Myocyte (in vitro differentiated cells): ENCODE measurements around the gene IL17RA. TPM values are rescaled to one million over a fixed set of nuclear protein-coding genes. Genes with fewer than 3 reads are reported as not detected.
"Not testable (repeated sequence)": the region's sequence is repeated elsewhere in the genome, so short reads cannot be mapped to it uniquely, and the experiment has no call there.

Experiments
- DNase-seq: peaks from one replicate; pipeline ENCODE4 v3.0.0-alpha.2; 2012; ENCODE audit warnings: low read depth
- total RNA-seq: library from RNA; depleted of rRNA; stranded (reverse); fragments of >200 nt; gene quantifications from 2 replicates; pipeline ENCODE4 v1.2.3, GENCODE V29; 2014

Gene IL17RA
- total RNA-seq, 1 donor from 2014 or later, result 5.9 TPM

DNA sequence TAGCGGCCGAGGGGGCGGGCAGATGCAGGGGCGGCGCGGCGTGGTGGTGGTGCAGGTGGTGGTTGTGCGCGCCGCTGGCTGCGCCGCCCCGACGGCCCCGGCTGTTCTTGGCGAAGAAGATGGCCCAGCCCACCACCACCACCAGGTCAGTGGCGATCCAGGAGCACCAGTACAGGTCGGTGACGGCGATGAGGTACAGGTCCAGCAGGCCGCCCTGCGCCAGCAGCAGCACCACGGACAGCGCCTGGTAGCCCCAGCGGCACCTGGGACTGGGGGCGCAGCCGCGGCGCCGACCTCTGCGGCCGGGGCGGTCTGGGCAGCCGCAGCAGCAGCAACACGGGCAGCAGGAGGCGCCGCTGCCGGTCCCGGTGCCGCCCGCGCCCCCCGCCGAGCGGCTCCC, 35.5 kb downstream of the IL17RA start:
- peak; percentile 61 for DNase-seq

DNA sequence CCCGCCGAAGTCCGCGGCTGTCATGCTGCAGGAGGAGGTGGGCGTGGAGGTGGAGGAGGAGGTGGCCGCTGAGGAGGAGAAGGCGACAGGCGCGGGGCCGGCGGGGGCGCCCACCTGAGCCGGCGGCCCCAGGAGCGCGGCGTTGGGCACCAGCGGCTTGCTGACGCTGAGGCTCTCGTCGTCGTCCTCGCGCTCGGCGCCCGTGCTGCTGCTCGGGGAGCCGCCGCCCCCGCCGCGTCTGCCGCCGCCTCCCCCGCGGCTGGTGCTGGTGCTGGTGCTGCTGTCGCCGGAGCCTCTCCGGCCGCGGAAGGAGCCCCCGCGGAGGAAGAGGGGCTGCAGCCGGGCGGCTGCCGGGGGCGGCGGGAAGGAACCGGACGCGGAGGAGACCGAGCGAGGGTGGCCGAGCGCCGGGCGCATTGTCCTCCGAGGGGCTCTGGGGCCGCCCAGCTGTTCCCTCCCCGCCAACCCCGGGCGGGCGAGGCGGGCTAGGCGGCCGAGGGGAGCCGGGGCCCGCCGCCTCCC, 36.0 kb downstream of the IL17RA start:
- no peak for DNase-seq

DNA sequence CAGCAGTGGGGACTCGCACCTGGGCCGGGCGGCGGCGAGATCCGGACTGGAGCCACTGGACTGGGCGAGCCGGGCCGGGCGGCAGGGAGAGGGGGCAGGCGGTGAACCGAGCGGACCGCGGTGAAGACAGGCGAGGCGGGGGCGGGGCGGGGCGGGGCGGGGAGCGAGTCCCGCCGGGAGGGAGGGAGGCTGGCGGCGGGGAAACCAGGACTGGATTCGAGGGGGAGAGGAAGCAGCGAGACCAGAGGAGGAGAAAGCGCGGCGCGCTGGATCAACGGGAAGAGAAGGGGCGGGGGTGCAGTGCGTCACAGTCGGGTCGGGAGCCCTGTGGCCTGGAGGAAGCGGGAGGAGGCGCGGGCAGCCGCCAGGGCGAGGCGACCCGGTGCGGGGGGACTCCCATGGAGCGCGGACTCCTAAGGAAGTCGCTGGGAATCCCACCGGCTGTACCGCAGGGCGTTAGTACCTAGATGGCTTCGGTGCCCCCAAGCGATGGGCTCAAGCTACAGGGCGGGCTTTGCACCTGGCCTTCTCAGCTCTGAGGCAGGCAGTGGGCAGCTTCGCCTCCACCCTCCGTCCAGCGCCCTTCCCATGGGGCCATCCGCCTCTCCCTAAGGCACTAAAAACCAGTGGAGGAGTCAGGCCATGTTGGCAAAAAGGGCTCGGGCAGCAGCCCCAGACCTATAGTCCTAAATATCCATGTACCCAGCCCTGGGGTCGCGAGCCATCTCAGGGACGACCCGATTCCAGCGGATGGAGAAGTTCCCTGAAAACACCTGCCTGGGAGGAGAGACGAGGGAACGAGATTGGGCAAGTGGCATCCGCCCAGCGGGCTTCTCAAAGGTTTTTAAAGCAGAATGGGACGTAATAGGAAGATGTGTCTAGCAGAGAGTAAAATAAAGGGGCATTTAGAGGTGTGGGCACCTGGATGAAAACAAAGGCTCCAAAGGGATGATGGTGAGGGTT, 36.7 kb downstream of the IL17RA start, which contains the start of gene TMEM121B:
TMEM121B (minus strand) TSS at position 128 of the 963 bp plus-strand sequence. CDS start 233 bp downstream, outside the sequence.
- DNase-seq, result peak; percentile 83

DNA sequence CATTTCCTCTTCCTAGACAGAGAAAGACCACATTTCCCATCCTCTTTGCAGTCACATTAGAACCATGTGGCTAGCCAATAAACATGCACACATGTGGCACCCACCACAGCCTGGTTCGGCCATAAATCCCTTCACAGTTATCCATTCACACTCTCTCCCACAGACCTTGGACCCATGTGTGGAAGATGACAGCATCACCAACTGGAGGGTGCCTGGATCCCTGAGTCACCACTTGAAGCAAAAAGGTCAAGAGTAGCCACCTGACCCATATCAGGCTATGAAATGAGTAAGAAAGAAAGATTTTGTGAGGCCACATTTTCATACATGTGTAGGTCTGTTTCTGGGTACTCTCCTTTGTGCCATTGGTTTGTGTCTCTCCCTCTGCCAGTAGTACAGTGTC, 45.4 kb downstream of the IL17RA start:
- DNase-seq, result peak; percentile 62

DNA sequence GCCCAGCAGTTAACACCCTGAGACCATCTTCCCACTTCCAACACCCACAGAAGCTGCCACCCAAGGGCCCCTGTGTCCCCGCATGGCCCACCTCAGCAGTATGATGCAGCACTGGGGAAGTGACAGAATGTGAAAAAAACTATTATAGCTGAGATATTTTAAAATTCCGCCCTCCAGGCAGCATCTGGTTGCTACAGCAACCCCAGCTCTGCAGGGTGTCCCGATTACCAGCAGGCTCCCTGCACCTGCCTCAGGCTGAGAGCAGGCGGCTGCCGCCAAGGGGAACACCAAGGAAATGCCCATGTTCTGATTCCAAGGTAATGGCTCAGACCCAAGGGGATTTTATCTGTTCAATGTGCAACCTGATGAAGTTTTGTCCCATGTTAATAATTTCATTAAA, 46.9 kb downstream of the IL17RA start:
- DNase-seq, result peak; percentile 66

DNA sequence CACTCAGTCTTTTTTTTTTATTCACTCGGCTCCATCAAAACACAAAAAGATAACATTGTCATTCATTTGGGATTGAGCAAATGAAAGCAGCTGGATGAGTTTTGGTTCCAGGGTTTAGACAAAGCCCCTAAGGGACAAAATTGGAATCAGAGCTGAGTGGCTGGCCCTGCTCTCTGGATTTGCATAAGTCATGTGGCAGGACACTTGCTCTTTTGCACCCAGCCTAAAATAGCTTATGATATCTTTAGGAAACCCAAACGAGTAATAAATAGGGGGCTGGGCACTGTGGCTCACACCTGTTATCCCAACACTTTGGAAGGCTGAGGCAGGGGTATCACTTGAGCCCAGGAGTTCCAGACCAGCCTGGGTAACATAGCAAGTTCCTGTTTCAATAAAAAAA, 47.3 kb downstream of the IL17RA start:
- peak; percentile 94 for DNase-seq

DNA sequence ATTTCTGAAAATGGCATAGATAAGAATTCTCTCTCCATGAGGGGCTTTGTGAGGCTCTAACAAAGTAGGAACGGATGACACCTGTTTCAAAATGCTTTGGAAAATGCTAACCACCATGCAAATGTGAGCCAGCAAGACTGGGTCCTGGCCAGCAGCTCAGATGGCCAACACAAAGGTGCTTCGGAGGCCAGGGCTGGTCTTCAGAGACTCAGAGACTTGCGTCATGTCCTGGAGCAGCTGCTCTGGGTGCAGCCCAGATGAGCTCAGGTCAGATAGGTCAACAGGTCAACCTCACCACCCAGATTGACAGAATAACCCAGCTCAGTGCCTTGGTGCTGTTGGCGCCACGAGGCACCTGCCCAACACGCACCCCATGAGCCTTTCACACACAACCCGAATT, 48.3 kb downstream of the IL17RA start:
- DNase-seq, result peak; percentile 42

DNA sequence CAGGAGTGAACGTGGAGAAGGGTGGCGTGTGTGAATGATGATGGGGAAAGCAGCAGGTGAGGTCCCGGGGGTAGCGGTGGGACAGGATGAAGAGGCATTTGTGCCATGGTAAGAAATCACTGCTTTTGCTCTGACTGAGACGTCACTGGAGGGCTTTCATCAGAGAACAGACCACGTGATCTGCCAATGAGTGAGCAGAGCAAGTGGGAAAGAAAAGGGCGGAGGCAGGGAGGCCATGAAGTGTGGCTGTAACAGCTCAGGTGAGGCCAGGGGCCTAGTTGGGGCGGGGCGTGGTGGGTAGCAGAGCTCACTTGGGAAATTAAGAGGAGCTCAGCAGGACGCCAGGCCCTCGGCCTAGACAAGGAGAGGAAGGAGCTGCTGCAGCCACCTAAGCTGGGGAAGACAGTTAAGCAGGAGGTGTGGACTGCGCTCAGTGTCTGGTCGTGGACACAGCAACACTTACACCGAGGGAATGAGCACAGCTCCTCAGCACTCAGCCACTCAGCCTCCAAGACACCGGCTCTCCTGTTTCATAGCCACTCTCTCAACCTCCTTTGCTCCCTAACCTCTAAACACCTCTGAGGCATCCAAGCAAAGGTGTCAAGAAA, 50.5 kb downstream of the IL17RA start:
- DNase-seq, result no peak

DNA sequence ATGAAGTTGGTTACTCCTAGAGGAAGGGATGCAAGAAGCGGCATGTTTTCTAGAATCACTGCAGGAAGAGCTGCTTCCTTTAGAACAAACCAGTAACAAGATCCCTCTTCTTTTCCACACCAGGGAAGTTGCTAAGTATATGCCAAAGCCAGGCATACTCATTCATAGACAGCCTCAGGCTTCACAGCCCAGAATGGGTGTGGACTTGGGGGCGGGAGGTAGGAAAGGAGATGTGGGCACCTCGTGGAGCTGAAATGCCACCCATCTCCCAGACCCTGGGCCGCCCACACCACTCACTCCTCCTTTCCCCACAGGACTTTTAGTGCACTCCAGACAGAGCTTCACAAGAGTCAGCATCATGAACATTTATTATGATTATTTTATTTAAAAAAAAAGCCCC, 52.4 kb downstream of the IL17RA start:
- no peak for DNase-seq

DNA sequence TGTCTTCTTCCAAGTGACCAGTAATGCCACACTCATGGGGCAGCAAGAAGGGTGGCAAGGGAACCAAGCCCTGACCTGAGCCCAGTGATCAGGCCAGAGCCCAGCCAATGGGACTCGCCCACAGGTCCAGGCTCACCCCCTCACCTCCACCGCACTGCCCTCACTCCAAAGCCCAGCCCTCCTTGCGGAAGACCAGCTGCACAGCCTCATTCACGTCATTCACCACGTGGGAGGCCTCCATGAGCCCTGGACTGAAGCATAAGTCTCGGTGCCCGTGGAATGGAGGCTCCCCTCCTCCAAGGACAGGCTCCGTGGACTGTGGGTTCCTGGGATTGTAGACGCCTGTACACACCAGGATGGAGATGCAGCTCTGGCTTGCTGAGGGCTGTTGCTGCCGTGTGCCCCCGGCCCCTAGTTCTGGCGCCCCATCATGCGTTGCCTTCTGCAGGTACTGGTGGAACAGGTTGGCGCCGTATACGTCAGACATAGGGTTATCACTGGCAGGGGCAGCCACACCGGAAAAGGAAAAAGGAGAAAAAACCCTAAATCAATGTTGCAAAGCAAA, 53.1 kb downstream of the IL17RA start:
- no peak for DNase-seq

DNA sequence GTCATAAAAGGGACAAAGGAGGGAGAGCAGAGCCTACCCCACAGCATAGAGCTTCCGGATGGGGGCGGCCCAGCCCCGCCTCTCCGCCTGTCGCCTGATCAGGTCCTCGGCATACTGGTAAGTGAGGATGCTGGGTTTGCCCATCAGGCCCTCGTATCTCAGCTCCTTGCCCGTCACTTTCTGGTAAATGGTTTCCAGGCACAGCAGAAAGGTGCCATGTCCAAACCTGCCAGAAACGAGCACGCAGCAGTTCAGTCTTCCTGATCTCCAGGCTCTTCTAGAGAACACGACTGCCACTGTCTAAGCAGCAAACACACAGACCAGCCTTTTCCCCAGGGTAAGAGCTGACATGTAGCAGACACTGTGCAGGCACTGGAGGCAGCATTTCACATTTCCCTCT, 53.7 kb downstream of the IL17RA start:
- DNase-seq, result no peak

DNA sequence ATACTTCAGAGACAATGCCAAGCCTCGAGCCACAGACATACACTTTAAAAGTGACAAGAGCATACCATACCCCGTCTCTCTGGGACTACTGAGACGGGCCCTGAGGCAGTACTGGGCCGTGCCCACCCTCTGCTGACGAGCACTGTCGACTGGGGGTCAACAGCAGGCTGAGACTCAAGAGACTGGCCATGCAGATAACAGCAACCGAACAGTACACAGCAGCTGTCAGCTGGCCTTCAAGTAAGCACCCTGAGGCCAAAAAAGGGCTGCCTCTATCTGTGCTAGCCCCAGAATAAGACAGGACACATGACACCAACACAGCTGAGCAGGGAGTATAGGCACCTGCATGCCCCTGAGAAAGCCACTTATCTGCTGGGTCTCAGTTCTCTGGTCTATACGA, 55.2 kb downstream of the IL17RA start:
- DNase-seq, result peak; percentile 56

DNA sequence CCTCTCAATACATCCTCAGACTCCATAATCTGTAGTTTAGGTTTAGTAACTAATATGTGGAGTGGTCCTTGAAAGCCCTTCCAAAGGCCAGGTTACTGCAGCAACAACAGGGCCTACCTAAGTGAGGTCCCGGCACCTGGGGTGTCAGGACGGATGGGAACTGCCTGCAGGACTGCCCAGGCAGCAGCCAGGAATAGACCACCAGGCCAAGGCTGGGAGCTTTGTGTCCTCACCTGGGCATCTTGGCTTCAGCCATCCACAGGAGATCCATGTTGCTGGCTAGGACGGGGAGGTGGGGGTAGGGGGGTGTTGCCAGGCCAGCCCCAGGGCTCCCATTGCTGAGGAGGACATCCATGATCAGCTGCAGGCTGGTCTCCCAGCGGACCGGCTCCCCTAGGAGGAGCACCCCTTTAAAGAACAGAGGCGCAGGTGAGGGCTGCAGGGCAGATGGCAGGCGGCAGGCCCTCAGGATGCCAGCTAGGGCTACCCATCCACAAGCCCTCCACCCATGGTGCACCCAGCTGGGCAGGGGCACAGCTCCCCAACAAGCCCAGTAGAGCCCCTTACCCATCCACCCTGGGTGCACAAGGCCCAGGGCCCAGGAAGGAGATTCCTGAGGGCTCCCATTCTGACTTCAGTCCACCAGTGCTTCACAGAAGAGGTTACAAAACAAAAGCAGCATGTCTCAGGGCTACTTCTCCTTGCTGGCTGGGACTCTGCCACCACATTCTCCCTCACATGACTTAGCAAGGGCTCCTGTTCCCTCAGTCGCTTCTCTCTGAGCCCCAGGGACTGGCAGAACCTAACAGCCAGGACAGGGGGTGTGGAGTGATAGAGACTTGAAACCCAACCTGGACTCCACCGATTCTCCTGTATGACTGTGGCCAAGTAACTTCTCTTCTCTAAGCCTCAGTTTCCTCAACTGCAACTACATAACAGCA, 56.3 kb downstream of the IL17RA start:
- no peak for DNase-seq

DNA sequence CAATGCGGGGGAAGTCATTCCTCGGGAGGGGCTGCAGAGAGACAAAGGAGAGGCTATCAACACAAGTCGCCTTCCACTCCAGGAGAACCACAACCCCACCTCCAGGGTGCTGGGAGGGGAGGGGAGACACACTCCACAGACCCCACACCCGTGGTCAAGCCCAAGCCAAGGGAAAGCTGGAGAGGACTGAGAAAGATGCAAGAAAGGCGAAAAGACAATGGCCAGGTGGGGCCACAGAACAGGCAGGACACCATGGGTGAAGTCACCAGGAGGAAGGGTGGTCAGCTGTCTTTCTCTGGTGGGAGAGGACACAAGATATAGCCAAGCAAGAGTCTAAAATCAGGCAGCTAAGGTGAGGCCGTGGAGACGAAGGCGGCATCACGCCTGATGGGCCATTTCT, 58.3 kb downstream of the IL17RA start:
- no peak for DNase-seq

DNA sequence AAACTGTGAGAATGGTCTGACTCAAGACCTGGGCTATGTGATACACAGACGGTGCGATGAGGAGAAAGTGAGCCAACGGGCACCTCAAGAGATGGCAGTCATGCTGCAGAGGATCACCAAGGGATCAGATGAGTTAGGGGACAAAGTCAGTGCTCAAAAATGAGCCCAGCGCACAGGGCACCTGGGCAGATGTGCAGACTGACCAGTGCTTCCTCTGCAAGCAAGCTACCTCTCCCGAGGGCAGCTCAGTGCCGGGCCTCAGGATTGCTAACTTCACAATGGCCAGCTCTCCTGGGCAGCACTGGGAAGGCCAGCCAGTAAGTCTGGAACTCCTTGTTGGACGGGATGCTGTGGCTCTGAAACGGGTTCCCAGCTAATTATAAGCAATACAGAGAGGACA, 59.0 kb downstream of the IL17RA start:
- DNase-seq, result no peak

DNA sequence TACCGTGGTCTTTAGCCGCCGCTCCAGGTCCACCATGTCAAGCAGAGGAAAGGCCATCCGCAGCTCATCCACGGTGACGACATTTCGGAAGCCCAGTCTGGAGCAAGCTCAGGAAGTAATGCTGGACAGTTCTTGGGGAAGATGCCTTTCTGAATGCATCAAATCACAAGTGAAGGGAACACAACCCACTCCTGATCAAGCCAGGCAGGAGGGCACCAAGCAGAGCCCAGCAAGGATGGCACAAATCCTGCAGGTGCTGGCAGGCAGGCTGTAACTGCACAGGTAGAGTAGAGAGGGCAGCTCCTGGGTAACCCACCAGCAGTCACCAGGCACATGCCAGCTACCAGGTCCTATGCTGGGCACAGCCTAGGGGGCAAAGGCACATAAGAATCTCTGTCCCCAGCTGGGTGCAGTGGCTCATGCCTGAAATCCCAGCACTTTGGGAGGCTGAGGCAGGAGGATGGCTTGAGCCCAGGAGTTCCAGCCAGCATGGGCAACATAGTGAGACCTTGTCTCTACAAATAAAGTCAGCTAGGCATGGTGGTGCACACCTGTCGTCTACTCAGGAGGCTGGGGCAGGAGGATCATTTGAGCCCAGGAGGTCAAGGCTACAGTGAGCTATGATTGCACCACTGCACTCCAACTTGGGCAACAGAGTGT, 60.4 kb downstream of the IL17RA start:
- DNase-seq, result no peak

DNA sequence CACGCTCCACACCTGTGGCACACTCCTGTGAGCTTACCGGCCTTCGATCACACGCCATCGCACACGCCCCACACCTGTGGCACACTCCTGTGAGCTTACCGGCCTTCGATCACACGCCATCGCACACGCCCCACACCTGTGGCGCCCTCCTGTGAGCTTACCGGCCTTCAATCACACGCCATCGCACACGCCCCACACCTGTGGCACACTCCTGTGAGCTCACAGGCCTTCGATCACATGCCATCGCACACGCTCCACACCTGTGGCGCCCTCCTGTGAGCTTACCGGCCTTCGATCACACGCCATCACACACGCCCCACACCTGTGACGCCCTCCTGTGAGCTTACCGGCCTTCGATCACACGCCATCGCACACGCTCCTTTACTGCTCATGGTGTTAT, 62.7 kb downstream of the IL17RA start:
- DNase-seq, result not testable (repeated sequence)

DNA sequence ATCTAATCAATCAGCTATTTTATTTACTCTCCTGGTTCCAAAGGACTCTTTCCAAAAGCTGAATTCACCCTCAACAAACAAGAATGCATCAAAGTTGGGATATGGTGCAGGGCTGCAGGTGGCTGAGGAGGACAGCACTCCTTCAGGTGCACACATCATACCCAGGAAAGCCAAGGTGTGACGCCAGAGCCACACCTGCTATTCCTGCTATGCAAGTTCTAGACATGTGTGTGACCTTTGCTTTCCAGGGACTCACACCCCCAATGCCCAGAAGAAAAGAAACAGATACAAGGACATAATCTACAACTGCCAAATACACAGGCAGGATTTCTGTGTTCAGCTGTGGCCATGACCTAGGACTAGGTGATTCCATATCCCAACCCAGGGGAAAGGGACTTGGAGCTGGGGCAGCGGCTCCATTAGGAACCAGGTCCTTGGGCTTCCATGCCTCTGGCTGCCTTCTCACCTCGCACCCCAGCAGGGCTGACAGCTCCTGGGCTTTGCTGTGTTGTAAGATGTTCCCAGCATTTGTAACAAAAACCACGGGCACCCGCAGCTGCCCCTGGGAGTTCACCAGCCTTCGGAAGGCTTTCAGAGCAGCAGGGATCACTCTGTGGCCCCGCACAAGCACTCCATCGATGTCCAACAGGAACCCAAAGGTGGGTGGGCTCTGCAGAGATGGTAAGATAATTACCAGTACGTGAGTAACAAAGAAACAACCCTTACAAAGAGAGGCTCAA, 64.4 kb downstream of the IL17RA start:
- peak; percentile 17 for DNase-seq

DNA sequence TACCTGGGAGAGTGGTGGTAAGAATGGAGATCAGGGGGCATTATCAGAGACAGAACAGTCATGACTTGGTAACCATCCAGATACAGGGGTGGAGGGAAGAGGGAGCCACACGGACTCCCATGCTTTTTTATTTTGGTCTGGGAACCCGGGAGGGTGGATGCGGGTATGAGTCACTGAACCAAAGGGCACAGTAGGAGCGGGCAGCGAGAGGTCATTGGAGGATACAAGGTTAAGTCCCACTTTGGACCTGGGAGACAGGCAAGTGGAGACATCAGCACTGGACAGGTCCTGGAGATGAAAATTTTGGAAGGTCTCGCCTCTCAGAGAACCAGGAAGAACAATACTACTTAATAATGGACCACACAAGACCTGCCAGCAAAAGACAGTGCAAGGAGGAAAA, 67.5 kb downstream of the IL17RA start:
- peak; percentile 68 for DNase-seq

DNA sequence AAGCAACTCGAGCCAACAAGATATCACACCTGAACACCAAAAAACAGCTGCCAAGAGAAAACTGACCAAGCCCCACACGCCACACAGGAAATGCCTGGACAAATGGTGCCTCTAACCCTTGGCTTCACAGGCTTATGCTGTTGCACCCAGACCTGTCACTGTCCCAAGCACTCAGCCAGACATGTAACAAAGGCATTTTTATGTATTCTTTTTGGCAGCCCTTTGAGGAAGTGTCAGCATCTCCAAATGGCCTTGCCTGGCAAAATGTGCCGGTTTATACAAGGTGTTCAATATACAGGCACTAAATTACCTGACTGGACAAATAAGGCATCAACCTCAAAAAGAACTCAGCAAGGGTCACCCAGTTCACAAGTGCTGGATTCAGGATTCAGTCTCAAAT, 68.2 kb downstream of the IL17RA start:
- no peak for DNase-seq
